Pulmonary artery endothelial cell (primary cell): ENCODE measurements around the gene FAHD2A. TPM values are rescaled to one million over a fixed set of nuclear protein-coding genes. Genes with fewer than 3 reads are reported as not detected.
"Not testable (repeated sequence)": the region's sequence is repeated elsewhere in the genome, so short reads cannot be mapped to it uniquely, and the experiment has no call there.

Experiments
- DNase-seq: peaks from one replicate; pipeline ENCODE4 v3.0.0-alpha.2; 2011; ENCODE audit warnings: low read depth, low spot score
- total RNA-seq: library from RNA; depleted of rRNA; stranded (reverse); fragments of >200 nt; gene quantifications from 2 replicates; pipeline ENCODE4 v1.2.3, GENCODE V29; 2014

The FAHD2A gene
- total RNA-seq, 1 donor from 2014 or later: 50.0 TPM

- DNase-seq: no peak
These were observed 25.9 kb upstream of the FAHD2A start for GRCh38 chr2:95376311-95377215.

GRCh38 chr2:95377216-95378123, 25.0 kb upstream of the FAHD2A start:
- no peak for DNase-seq

- DNase-seq: not testable (repeated sequence)
These were observed 24.2 kb upstream of the FAHD2A start for GRCh38 chr2:95378281-95378680.

- no peak for DNase-seq
These were observed 23.1 kb upstream of the FAHD2A start for GRCh38 chr2:95379371-95379831.

GRCh38 chr2:95380280-95380679, 22.2 kb upstream of the FAHD2A start:
- no peak for DNase-seq

GRCh38 chr2:95380731-95381130, 21.8 kb upstream of the FAHD2A start:
- no peak for DNase-seq

GRCh38 chr2:95381212-95382191, 21.0 kb upstream of the FAHD2A start:
- no peak for DNase-seq

GRCh38 chr2:95382192-95382591, 20.3 kb upstream of the FAHD2A start:
- DNase-seq: no peak

- no peak for DNase-seq
These were observed 19.5 kb upstream of the FAHD2A start for GRCh38 chr2:95382686-95383634.

- DNase-seq: no peak
These were observed 18.9 kb upstream of the FAHD2A start for GRCh38 chr2:95383635-95384027.

GRCh38 chr2:95384854-95385569, 17.5 kb upstream of the FAHD2A start:
- DNase-seq: no peak

- no peak for DNase-seq
These were observed 16.9 kb upstream of the FAHD2A start for GRCh38 chr2:95385570-95385984.

- no peak for DNase-seq
These were observed 16.5 kb upstream of the FAHD2A start for GRCh38 chr2:95386031-95386430.

GRCh38 chr2:95387358-95387757, 15.2 kb upstream of the FAHD2A start:
- DNase-seq: no peak

GRCh38 chr2:95388091-95388692, 14.3 kb upstream of the FAHD2A start:
- DNase-seq: no peak

GRCh38 chr2:95388856-95389244, 13.7 kb upstream of the FAHD2A start:
- DNase-seq: no peak

GRCh38 chr2:95389245-95390119, 13.0 kb upstream of the FAHD2A start:
- no peak for DNase-seq
